Nephron (organoid): ENCODE measurements around the gene UFSP1.

Source experiments
- H3K27ac Mint-ChIP-seq, 3 experiments: 2 replicates each; pipeline ENCODE4 v1.8.0; 2020; ENCODE audit warnings: mixed read lengths in 3 of 3, mild to moderate bottlenecking in 2 of 3, moderate library complexity in 1 of 3
- H3K27me3 Mint-ChIP-seq: 2 replicates; pipeline ENCODE4 v1.8.0; 2021; ENCODE audit warnings: low read depth, mild to moderate bottlenecking, moderate library complexity, mixed read lengths
- H3K36me3 Mint-ChIP-seq: 2 replicates; pipeline ENCODE4 v1.8.0; 2020; ENCODE audit warnings: low read depth, mixed read lengths
- H3K4me1 Mint-ChIP-seq: 2 replicates; pipeline ENCODE4 v1.8.0; 2020; ENCODE audit warnings: mixed read lengths
- H3K4me3 Mint-ChIP-seq, 3 experiments: 2 replicates each; pipeline ENCODE4 v1.8.0; 2020; ENCODE audit warnings: mild to moderate bottlenecking in 3 of 3, mixed read lengths in 3 of 3, moderate library complexity in 2 of 3
- H3K9me3 Mint-ChIP-seq: 2 replicates; pipeline ENCODE4 v1.8.0; 2020; ENCODE audit warnings: mixed read lengths
- CTCF ChIP-seq, 3 experiments: fragments of 200-600 bp; sonication (generic); IDR thresholded peaks; one replicate each; pipeline ENCODE4 v1.5.0; 2021; ENCODE audit warnings: antibody characterized with exemption in 3 of 3; ENCODE audit not compliant: unreplicated experiment in 3 of 3

Gene UFSP1

GRCh38 chr7:100840470-100841100 is 48.9 kb downstream of the UFSP1 start:
- Mint-ChIP-seq H3K4me1 (peaks cover 24% of the 10 kb centered on the region), H3K36me3 (no peaks in the 10 kb centered on the region), H3K9me3 (no peaks in the 10 kb centered on the region), H3K4me3 (peak overlapping the region in 2 of 3 experiments; percentile 3 to 50), H3K27me3 (no peaks in the 10 kb centered on the region), H3K27ac (peak overlapping the region; percentile 52 to 76 (median 69))
- no peak for TF ChIP-seq CTCF (IDR thresholded peaks at IDR 0.05; ENCODE audit: unreplicated experiment in 3 of 3)

GRCh38 chr7:100839361-100839760 is 50.2 kb downstream of the UFSP1 start:
- no peak overlapping the region for H3K4me3 Mint-ChIP-seq
- H3K9me3 Mint-ChIP-seq = no peaks in the 10 kb centered on the region
- peaks cover 27% of the 10 kb centered on the region for H3K4me1 Mint-ChIP-seq
- no peaks in the 10 kb centered on the region for H3K27me3 Mint-ChIP-seq
- H3K27ac Mint-ChIP-seq = no peak overlapping the region
- no peaks in the 10 kb centered on the region for H3K36me3 Mint-ChIP-seq
- TF ChIP-seq CTCF (IDR thresholded peaks at IDR 0.05; ENCODE audit: unreplicated experiment in 3 of 3) = no peak
